GM21360 (cell line): ENCODE results near the gene DYRK1A.

Source experiments
- ATAC-seq: cut with Tn5 transposase; IDR thresholded peaks from one replicate; pipeline ENCODE4 v1.9.1; 2021; ENCODE audit warnings: mild to moderate bottlenecking, moderate library complexity; ENCODE audit not compliant: unreplicated experiment

Gene DYRK1A

GRCh38 chr21:37562920-37563640 is 196.5 kb downstream of the DYRK1A start:
- peak; percentile 1 for ATAC-seq

DNA sequence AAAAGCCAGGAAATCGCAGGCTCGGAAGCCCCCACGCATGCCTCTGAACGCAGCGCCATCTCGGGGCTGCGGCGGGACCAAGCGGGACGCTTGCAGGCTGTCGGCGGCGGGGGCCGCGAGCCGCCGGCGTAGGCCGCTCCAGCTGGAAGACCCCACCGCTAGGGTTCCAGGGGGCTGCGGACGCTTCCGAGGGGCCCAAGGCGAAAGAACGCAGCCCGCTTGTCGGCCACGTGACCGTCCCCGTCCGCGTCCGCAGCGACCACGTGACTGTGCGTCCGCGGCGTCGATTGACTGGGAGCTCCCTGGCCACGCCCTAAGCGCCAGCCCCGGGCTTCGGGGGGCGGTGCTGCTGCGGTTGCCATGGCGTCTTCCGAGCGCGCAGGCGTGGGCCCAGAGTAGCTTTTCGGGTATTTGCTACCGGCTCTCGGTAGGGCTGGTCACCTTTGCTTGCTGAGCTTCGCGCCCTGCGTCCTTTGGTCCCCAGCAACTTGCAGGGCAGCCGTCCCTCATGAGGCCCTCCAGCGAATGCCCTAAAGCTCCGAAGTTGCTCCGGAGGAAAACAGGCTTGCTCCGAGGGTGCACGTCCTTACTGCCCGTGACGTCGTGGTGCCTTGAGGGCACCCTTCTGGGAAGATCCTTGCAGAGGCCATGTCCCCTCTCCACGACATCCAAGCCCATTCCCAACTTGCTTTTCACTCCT is 197.2 kb downstream of the DYRK1A start:
- peak; percentile 83 for ATAC-seq

DNA sequence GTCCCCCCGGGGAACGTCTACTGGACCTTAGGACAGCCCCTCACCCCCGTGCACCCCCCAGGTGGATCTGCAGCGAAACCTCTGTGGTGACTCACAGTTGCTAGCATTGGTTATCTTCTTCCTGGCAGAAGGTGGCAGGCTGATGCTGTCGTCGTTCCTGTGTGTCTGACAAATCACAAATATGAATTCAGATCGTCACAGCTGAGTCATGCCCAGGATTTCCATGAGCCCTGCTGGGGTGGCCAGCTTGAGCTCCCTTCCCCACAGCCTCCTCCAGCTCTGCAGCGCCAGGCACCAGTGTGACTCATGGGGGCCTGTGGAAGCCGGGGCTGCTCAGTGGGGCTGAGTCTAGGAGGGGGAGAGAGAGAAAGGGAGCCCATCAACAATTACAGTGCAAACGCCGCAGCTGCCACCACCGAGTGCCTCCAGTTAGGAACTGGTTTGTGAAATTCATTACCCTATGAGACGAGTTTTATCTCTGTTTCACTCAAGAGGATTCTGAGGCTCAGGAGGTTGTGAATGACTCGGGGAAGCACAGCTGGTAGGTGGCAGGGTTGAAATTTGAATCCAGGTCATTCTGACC is 197.9 kb downstream of the DYRK1A start:
- peak; percentile 37 for ATAC-seq

DNA sequence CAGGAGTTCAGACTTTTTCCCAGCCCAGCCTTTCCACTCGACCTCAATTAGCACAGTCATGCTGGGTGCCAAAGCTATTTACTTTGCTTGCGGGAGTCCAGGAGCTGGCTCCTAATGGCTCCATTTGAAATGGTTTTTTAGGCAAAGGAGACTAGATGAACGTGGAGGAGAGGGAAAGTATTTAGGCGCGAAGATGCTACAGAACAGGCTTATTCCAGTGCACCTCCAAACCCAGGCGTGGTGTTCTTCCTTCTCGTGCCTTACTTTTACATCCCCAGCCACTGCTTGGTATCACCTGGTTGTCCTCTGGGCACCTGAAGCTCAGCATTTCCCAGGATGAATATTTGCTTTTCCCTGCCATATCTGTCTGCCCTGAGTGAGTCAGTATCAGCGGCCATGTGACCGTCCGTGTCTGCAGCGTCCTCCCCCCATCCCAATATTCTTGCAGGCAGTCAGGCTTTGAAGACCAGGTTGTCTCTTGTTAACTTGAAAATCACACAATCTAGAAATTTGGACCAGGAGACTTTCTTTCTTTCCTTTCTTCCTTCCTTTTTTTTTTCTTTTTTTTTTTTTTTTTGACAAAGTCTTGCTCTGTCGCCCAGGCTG is 198.5 kb downstream of the DYRK1A start:
- ATAC-seq, result no peak

DNA sequence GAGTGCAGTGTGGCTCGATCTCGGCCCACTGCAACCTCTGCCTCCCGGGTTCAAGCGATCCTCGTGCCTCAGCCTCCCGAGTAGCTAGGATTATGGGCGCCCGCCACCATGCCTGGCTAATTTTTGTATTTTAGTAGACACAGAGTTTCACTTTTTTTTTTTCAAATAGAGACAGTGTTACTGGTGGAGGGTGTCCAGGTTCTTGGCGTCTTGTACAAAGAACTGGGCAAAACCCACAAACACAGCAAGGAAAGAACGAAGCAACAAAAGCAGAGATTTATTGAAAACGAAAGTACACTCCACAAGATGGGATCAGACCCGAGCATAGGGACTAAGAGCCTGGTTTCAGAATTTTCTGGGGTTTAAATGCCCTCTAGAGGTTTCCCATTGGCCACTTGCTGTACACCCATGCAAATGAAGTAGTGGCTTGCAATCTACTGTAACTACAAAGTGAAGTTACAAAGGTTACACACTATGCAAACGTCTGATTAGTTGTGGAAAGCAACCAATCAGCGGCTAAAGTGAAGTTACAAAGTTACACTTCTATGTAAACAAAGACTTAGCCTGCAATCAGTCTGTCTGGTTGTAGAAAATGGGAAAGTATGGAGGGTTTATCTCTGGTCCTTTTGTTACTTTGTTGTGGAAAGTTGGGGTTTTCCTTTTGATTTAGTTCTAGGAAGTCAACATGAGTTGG is 199.1 kb downstream of the DYRK1A start:
- no peak for ATAC-seq

DNA sequence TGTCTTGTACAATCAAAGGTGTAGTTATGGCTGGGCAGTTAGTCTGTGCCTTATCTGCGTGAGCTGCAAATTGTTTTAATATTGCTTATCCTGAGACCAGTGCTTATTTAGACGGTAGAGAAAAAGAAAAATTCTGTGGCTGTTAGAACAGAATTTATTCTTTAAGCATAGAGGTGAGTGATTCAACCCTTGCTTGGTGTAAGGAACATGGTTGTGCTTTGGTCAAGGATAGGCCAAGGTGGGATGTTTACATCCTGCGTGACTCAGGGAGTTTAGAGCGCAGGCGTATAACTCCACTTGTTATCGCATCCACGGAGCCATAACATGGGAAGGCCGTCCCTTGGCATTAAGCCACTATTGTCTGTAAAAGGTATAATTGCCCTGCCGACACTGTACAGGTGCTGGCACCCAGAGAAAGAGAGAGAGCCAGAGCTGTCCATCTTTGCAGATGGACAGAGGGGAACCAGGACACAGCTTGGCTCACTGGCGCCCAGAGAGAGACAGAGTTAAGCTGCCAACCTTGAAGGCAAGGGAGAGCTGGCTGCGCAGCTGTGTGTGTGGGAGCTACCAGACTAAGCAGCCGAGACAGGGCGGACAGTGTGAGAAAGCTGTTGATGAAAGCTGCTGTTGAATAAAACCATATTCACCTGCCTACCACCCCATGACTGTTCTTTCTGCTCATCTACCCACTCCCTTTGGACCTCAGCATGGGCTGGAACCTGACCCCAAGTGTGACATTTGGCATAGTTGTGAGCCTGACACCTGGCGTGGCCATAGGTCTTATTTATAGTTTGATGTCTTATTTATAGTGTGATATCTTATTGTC is 200.4 kb downstream of the DYRK1A start:
- ATAC-seq, result no peak

- ATAC-seq, result no peak
Observed at GRCh38 chr21:37568415-37568814, 201.8 kb downstream of the DYRK1A start.

- no peak for ATAC-seq
Observed at GRCh38 chr21:37568916-37569315, 202.3 kb downstream of the DYRK1A start.

DNA sequence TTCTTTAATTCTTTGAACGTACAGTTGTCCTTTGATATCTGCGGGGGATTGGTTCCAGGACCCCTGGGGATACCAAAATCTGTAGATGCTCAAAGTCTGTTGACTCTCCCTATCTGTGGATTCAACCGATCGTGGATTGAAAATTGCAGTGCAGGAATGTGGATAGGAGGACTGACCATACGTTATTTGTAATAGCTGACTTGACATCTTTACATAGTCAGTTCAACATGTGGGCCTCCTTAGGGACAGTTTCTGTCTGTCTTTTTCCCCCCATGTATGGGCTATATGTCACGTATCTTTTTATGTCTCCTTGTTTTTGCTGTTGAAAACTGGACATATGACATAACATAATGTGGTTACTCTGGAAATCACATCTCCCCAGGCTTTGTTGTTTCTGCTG is 204.9 kb downstream of the DYRK1A start:
- no peak for ATAC-seq

DNA sequence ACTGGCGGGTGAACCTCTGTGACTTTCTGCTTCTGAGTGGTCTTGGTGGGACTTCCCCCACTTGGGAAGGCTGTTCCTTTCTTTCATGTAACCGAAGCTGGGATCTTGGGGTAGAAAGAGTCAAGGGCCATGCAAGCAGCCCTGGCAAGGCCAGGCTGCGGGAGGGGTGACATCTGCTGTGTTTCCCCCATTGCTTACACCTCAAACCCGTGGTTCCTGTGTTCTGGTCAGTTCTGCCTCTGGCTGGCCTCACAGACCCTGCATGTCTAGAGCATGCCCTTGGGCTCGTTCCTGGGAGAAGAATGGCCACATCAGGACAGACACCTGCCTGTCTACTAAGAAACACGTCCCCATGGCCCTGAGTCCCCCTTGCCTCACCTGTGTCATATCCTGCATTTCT is 207.7 kb downstream of the DYRK1A start:
- ATAC-seq, result no peak

- no peak for ATAC-seq
Observed at GRCh38 chr21:37574751-37575150, 208.2 kb downstream of the DYRK1A start.

DNA sequence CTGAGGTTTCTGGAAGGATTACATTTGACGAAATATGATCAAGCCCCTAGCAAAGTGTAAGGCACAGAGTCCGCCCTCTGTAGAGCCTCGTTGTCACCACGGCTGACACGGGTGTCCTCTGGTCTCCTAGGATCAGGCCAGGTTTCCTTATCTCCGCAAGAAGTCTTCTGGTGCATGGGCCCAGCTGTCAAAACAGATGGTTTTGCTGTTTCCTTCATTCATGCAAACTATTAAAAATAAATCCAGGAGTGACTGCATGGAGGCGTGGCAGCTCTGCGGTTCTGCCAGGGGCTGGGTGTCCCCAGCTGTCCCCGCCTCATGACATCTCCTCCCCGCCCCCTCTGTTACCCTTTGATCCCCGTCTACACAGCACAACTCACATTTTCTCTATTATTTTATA is 209.0 kb downstream of the DYRK1A start:
- no peak for ATAC-seq
